Measurements from ENCODE around the gene HES5. TPM values are rescaled to one million over a fixed set of nuclear protein-coding genes. Genes with fewer than 3 reads are reported as not detected.
A peak's percentile ranks its signal among the peaks of the same experiment; 100 is the strongest.

HES5 gene
- total RNA-seq, 1 experiment from 2014 or later = not detected

DNA sequence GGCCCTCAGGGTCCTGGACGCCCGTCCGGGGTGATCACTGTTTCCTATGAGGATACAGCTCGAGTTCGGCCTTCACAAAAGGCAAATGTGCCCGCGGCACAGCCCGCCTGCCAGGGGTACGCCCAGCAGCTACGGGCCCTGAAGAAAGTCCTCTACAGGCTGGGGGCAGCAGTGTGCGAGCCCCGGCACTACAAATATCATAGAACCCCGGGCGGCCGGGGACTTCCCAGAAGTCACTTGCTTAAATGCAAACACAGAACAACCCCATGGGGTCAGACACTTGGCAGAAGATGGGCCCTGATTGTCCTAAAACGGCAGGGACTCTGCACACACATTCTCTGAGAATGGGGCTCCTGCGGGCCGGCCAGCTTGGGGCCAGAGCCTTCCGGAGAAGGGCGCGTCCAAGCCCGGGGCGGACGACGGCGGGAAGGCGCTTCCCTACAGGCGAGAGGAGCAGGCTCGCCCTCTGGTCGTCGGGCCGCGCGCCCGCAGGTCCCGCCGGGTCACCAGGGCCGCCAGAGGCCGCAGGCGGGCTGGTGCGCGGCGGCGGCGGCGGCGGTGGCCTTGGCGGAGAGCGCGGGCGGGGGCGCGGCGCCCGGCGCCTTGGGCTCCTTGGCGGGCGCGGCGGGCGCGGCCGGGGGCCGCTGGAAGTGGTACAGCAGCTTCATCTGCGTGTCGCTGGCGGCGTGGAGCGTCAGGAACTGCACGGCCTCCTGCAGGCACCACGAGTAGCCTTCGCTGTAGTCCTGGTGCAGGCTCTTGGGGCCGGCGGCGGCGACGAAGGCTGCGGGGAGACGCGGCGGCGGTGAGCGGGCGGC is 888 bp downstream of the HES5 start:
- no peak overlapping the region for H3K9ac ChIP-seq (ENCODE audit: extremely low read depth, insufficient read length, low read length)
- H2BK5ac ChIP-seq (ENCODE audit: insufficient read length, low read length) = no peak overlapping the region
- no peak overlapping the region for H3K4ac ChIP-seq (ENCODE audit: low read depth, low read length)
- Mint-ChIP-seq H3K27ac (no peak overlapping the region), H3K4me3 (peak overlapping the region; percentile 12 to 74; a peak in 4 of 5 replicates), H3K27me3 (ENCODE audit: low read depth) (peaks cover 72% of the 10 kb centered on the region), H3K36me3 (ENCODE audit: insufficient read depth in 1 of 3, low read depth in 3 of 3) (peaks cover 0 to 4% (median 2%) of the 10 kb centered on the region in 3 experiments; a peak in 3 of 7 replicates), H3K4me1 (peaks cover 23 to 25% of the 10 kb centered on the region in 2 experiments), H3K9me3 (no peaks in the 10 kb centered on the region; a peak in 2 of 5 replicates)
- no peak overlapping the region for H3K18ac ChIP-seq (ENCODE audit: insufficient read length, low read depth, low read length)
- H4K5ac ChIP-seq (ENCODE audit: insufficient read length, low read depth, low read length) = no peak overlapping the region
- WGBS (ENCODE audit: extremely low coverage, insufficient read length, low lambda C conversion rate) = no CpG with 5 or more reads among the region's 84 CpGs
- no peak overlapping the region for H3K27ac ChIP-seq (ENCODE audit: insufficient read length, low read depth, low read length)
- no peaks in the 10 kb centered on the region for H4K20me1 ChIP-seq (ENCODE audit: control insufficient read depth, insufficient read depth, insufficient read length)
- DNase-seq = peak; percentile 73
- H2AK5ac ChIP-seq (ENCODE audit: insufficient read length, low read length) = no peak overlapping the region
- peaks cover 40% of the 10 kb centered on the region; the same call in 1 of the 2 replicates for H3K27me3 ChIP-seq (ENCODE audit: insufficient read depth, low read length)
- H4K91ac ChIP-seq (ENCODE audit: insufficient read length, low read depth, low read length) = no peak overlapping the region
- no peak overlapping the region for H3K56ac ChIP-seq (ENCODE audit: insufficient read length, low read depth, low read length)
- no peak overlapping the region for H3T11ph ChIP-seq (ENCODE audit: low read length)
- peaks cover 13% of the 10 kb centered on the region; the same call in 1 of the 2 replicates for H3K79me2 ChIP-seq (ENCODE audit: insufficient read depth, low read length)
- no peak overlapping the region for H3K14ac ChIP-seq (ENCODE audit: insufficient read depth, low read length)
- H3K4me2 ChIP-seq (ENCODE audit: insufficient read depth, insufficient read length, low read length) = peak overlapping the region; percentile 35
- no peak overlapping the region for H4K8ac ChIP-seq (replicated peaks; ENCODE audit: insufficient read length, low read depth, low read length)
- H3K9me3 ChIP-seq (ENCODE audit: control insufficient read depth, low read depth, low read length) = no peaks in the 10 kb centered on the region
- H2BK12ac ChIP-seq (ENCODE audit: insufficient read length, low read depth, low read length) = no peak overlapping the region
- H2BK15ac ChIP-seq (ENCODE audit: low read depth, low read length) = no peak overlapping the region
- H3K4me1 ChIP-seq (ENCODE audit: insufficient read depth, low read length) = no peaks in the 10 kb centered on the region; the same call in 1 of the 2 replicates
- no peak overlapping the region for H2BK120ac ChIP-seq (ENCODE audit: low read depth, low read length, poor library complexity, severe bottlenecking)
- H2BK20ac ChIP-seq (ENCODE audit: low read depth, low read length, poor library complexity, severe bottlenecking) = no peak overlapping the region
- H2AFZ ChIP-seq (ENCODE audit: low read length) = no peak overlapping the region
- TF ChIP-seq, protein P1, sequence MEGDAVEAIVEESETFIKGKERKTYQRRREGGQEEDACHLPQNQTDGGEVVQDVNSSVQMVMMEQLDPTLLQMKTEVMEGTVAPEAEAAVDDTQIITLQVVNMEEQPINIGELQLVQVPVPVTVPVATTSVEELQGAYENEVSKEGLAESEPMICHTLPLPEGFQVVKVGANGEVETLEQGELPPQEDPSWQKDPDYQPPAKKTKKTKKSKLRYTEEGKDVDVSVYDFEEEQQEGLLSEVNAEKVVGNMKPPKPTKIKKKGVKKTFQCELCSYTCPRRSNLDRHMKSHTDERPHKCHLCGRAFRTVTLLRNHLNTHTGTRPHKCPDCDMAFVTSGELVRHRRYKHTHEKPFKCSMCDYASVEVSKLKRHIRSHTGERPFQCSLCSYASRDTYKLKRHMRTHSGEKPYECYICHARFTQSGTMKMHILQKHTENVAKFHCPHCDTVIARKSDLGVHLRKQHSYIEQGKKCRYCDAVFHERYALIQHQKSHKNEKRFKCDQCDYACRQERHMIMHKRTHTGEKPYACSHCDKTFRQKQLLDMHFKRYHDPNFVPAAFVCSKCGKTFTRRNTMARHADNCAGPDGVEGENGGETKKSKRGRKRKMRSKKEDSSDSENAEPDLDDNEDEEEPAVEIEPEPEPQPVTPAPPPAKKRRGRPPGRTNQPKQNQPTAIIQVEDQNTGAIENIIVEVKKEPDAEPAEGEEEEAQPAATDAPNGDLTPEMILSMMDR (conservative IDR thresholded peaks at IDR 0.05) = peak; percentile 25; the same call in 2 of the 3 replicates
- H3K23me2 ChIP-seq (ENCODE audit: insufficient read length, low read depth, low read length, poor library complexity, severe bottlenecking) = peaks cover 11% of the 10 kb centered on the region
- H3K23ac ChIP-seq (ENCODE audit: insufficient read length, low read depth, low read length) = no peak overlapping the region
- peaks cover 8% of the 10 kb centered on the region for H3K79me1 ChIP-seq (ENCODE audit: insufficient read depth, low read depth, low read length, poor library complexity, severe bottlenecking)
